Measurements from ENCODE around the gene KLK11. TPM values are rescaled to one million over a fixed set of nuclear protein-coding genes. Genes with fewer than 3 reads are reported as not detected.

The KLK11 gene
- total and polyA plus RNA-seq, 2 of the 8 experiments (the other 6 are each of a cell fraction or from before 2014, with no cell fraction given) = 0.45 TPM; not detected in 1

GRCh38 chr19:51014242-51014641 is 12.2 kb downstream of the KLK11 start:
- Histone ChIP-seq H2BK5ac (ENCODE audit: low read depth, low read length) (no peak overlapping the region), H3K4me2 (ENCODE audit: insufficient read depth in 1 of 2, low read depth in 2 of 2, low read length in 2 of 2) (no peak overlapping the region), H3K14ac (ENCODE audit: insufficient read length) (no peak overlapping the region), H3K27me3 (replicated peaks in 1 of 4; ENCODE audit: control insufficient read depth in 3 of 4, extremely low read depth in 1 of 4, insufficient read depth in 3 of 4, low read length in 3 of 4) (peaks cover 0 to 22% (median 16%) of the 10 kb centered on the region in 4 experiments; a peak in 5 of 7 replicates), H3K56ac (replicated peaks; ENCODE audit: insufficient read length, low read depth, low read length) (no peak overlapping the region), H4K5ac (ENCODE audit: insufficient read length, low read depth, low read length) (no peak overlapping the region), H2AFZ (ENCODE audit: low read length) (no peak overlapping the region), H3K27ac (ENCODE audit: low read depth, low read length) (no peak overlapping the region), H2BK120ac (replicated peaks; ENCODE audit: low read depth, low read length) (no peak overlapping the region), H2AK5ac (ENCODE audit: low read depth, low read length) (no peak overlapping the region), H3K4me1 (replicated peaks in 1 of 4; ENCODE audit: control insufficient read depth in 3 of 4, insufficient read depth in 4 of 4, low read length in 3 of 4) (peaks cover 0 to 2% (median under 1%) of the 10 kb centered on the region in 4 experiments; a peak in 2 of 7 replicates), H3K18ac (ENCODE audit: extremely low read depth, low read length) (no peak overlapping the region), H3K9me3 (ENCODE audit: insufficient read depth in 2 of 2, low read depth in 1 of 2, low read length in 1 of 2) (no peaks in the 10 kb centered on the region), H4K20me1 (replicated peaks in 1 of 2; ENCODE audit: control insufficient read depth in 1 of 2, insufficient read depth in 2 of 2, low read length in 2 of 2) (no peaks in the 10 kb centered on the region), H3K79me1 (ENCODE audit: low read depth, low read length) (no peaks in the 10 kb centered on the region), H3K4me3 (ENCODE audit: extremely low read depth in 1 of 4, insufficient read depth in 2 of 4, low read depth in 3 of 4, low read length in 4 of 4) (no peak overlapping the region), H3K4ac (replicated peaks; ENCODE audit: insufficient read length, low read depth, low read length) (no peak overlapping the region), H2BK20ac (ENCODE audit: low read length) (no peak overlapping the region), H3K9ac (replicated peaks in 1 of 4; ENCODE audit: extremely low read depth in 1 of 4, low read depth in 3 of 4, low read length in 3 of 4) (no peak overlapping the region), H3K36me3 (ENCODE audit: control insufficient read depth in 2 of 4, insufficient read depth in 4 of 4, low read length in 3 of 4) (no peaks in the 10 kb centered on the region), H3K23ac (ENCODE audit: insufficient read length) (no peak overlapping the region), H3K23me2 (ENCODE audit: low read depth, low read length) (peaks cover 12% of the 10 kb centered on the region; the same call in 1 of the 2 replicates), H3K79me2 (ENCODE audit: control insufficient read depth in 1 of 2, insufficient read depth in 2 of 2, low read length in 2 of 2) (no peaks in the 10 kb centered on the region), H2BK15ac (ENCODE audit: low read length) (no peak overlapping the region), H4K8ac (ENCODE audit: extremely low read depth, insufficient read depth, low read length) (no peak overlapping the region; the same call in 1 of the 2 replicates), H2BK12ac (ENCODE audit: low read depth, low read length) (no peak overlapping the region), H4K91ac (replicated peaks; ENCODE audit: insufficient read length, low read length) (no peak overlapping the region)
- 84% methylated on average over 6 of the region's 6 CpGs; no CpG with 5 or more reads in 1 of the 2 experiments for WGBS, 2 experiments (ENCODE audit: extremely low coverage in 1 of 2, insufficient coverage in 1 of 2, insufficient read length in 1 of 2, insufficient replicate concordance in 2 of 2, low coverage in 1 of 2, low lambda C conversion rate in 2 of 2, missing lambda C conversion rate in 1 of 2)
- ChIA-PET POLR2A (ENCODE audit: partially characterized antibody) (interaction anchor here (0.7 to 1.0 kb wide), 2 partner anchors 9 to 223 kb away, joined by 3 read pairs; no protein-coding TSS in a partner anchor), CTCF (ENCODE audit: partially characterized antibody) (interaction anchor here (1.0 to 15.0 kb wide), 3 partner anchors 13 to 92 kb away, joined by 4 to 269 read pairs (median 18); partner anchors contain the start of gene KLK8)
- FAIRE-seq (no peak), DNase-seq (ENCODE audit: low read depth in 1 of 2, low spot score in 2 of 2) (no peak)
- no peak for TF ChIP-seq CHD2 (IDR thresholded peaks at IDR 0.05; ENCODE audit: low read length)
- no peak for TF ChIP-seq EP300 (IDR thresholded peaks at IDR 0.05; ENCODE audit: borderline replicate concordance in 1 of 2, low read depth in 2 of 2, low read length in 2 of 2)
- TF ChIP-seq RAD21 (IDR thresholded peaks at IDR 0.05 in 1 of 2, conservative IDR thresholded peaks at IDR 0.05 in 1 of 2; ENCODE audit: low read depth in 2 of 2, low read length in 2 of 2) = no peak
- TF ChIP-seq POLR2A (IDR thresholded peaks at IDR 0.05; ENCODE audit: control extremely low read depth in 1 of 2, low read depth in 2 of 2, low read length in 2 of 2) = no peak
- no peak for TF ChIP-seq CEBPB (IDR thresholded peaks at IDR 0.05; ENCODE audit: low read depth, low read length)
- no peak for TF ChIP-seq SRF (IDR thresholded peaks at IDR 0.05; ENCODE audit: low read depth, low read length)

Measured in H1 (cell line).